ENCODE results near the gene MDFIC. TPM values are rescaled to one million over a fixed set of nuclear protein-coding genes. Genes with fewer than 3 reads are reported as not detected.

The MDFIC gene
- total and polyA plus RNA-seq, 2 of the 4 experiments (the other 2 are of a cell fraction): 16.9 to 35.0 TPM

DNA sequence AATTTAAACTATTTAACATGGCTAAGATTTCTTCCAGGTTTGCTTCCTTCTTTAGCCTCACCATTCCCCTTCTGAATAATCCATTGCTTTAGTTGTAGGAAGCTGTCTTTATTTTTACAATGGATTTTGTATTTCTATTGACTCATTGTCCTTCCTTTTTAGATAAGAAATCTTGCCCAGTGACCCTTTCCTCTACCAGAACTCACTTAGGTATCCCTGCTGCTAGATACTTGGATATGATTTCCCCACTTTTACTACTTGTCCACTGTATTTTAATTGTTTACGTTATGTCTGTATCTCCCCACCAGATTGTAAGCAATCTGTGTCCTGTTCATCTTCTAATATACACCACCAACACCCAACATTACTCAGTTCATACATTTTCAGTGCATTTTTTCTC is 47.7 kb upstream of the MDFIC start:
- CTCF ChIA-PET: no interaction called here
- no peak overlapping the region for H4K91ac ChIP-seq (ENCODE audit: insufficient read depth, low read depth, low read length)
- intact Hi-C loops (cut with micrococcal nuclease): no loop called here

More for the DNA sequence above, 47.7 kb upstream of the MDFIC start:
- Histone ChIP-seq H2AK9ac (replicated peaks; ENCODE audit: low read depth, low read length, poor library complexity) (no peak overlapping the region), H3K4me3 (ENCODE audit: insufficient read depth, low read depth, low read length) (no peak overlapping the region), H3K79me1 (ENCODE audit: low read depth in 1 of 2, low read length in 2 of 2) (no peaks in the 10 kb centered on the region), H3K56ac (ENCODE audit: extremely low read depth, insufficient read depth, low read length) (no peak overlapping the region), H2BK20ac (ENCODE audit: low read depth, low read length) (no peak overlapping the region), H3K23ac (ENCODE audit: low read depth, low read length) (no peak overlapping the region), H2AFZ (replicated peaks; ENCODE audit: low read length, poor library complexity) (no peak overlapping the region), H4K5ac (ENCODE audit: low read depth, low read length) (no peak overlapping the region), H3K4ac (ENCODE audit: low read depth, low read length) (no peak overlapping the region), H3K9me3 (ENCODE audit: control insufficient read depth, insufficient read depth, low read length) (no peaks in the 10 kb centered on the region), H3K9ac (ENCODE audit: low read depth, low read length) (no peak overlapping the region), H3K4me2 (ENCODE audit: low read depth, low read length) (no peak overlapping the region), H4K8ac (ENCODE audit: low read depth in 2 of 2, low read length in 2 of 2) (no peak overlapping the region), H2AK5ac (ENCODE audit: low read depth, low read length) (no peak overlapping the region), H3K14ac (replicated peaks; ENCODE audit: low read depth, low read length) (no peak overlapping the region), H3K27me3 (ENCODE audit: control insufficient read depth, insufficient read depth, low read length) (no peaks in the 10 kb centered on the region), H2BK5ac (ENCODE audit: low read depth, low read length, poor library complexity, severe bottlenecking) (no peak overlapping the region), H2BK120ac (ENCODE audit: low read depth, low read length) (no peak overlapping the region), H3K4me1 (ENCODE audit: control insufficient read depth, insufficient read depth, low read length) (peaks cover 1% of the 10 kb centered on the region; the same call in 1 of the 2 replicates), H3K9me1 (ENCODE audit: insufficient read depth, low read length) (no peaks in the 10 kb centered on the region), H3K27ac (ENCODE audit: insufficient read depth, low read length) (no peak overlapping the region), H3K18ac (ENCODE audit: low read depth, low read length) (no peak overlapping the region), H3K36me3 (ENCODE audit: control insufficient read depth, insufficient read depth, low read length) (no peaks in the 10 kb centered on the region), H2BK15ac (ENCODE audit: low read depth, low read length) (no peak overlapping the region), H4K20me1 (ENCODE audit: insufficient read depth, low read length) (no peaks in the 10 kb centered on the region)
- TF ChIP-seq CHD1 (IDR thresholded peaks at IDR 0.05; ENCODE audit: low read depth, low read length) (no peak), MXI1 (IDR thresholded peaks at IDR 0.05; ENCODE audit: borderline replicate concordance, low read depth, low read length) (no peak), CEBPB (IDR thresholded peaks at IDR 0.05; ENCODE audit: low read depth, low read length) (no peak), BHLHE40 (IDR thresholded peaks at IDR 0.05; ENCODE audit: low read depth, low read length) (no peak), POLR2A (IDR thresholded peaks at IDR 0.05; ENCODE audit: low read depth, low read length) (no peak), SMC3 (IDR thresholded peaks at IDR 0.05; ENCODE audit: low read depth, low read length) (no peak), FOS (IDR thresholded peaks at IDR 0.05; ENCODE audit: low read depth, low read length) (no peak), NFE2L2 (IDR thresholded peaks at IDR 0.05; ENCODE audit: low read depth, low read length) (no peak), MAZ (IDR thresholded peaks at IDR 0.05; ENCODE audit: borderline replicate concordance, low read depth, low read length) (no peak), RAD21 (IDR thresholded peaks at IDR 0.05; ENCODE audit: low read length) (no peak), RFX5 (IDR thresholded peaks at IDR 0.05; ENCODE audit: low read depth, low read length) (no peak)
- TF ChIP-seq, protein P1, sequence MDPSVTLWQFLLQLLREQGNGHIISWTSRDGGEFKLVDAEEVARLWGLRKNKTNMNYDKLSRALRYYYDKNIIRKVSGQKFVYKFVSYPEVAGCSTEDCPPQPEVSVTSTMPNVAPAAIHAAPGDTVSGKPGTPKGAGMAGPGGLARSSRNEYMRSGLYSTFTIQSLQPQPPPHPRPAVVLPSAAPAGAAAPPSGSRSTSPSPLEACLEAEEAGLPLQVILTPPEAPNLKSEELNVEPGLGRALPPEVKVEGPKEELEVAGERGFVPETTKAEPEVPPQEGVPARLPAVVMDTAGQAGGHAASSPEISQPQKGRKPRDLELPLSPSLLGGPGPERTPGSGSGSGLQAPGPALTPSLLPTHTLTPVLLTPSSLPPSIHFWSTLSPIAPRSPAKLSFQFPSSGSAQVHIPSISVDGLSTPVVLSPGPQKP (IDR thresholded peaks at IDR 0.05; ENCODE audit: borderline replicate concordance, low read depth, low read length): no peak
- TF ChIP-seq, protein P2, sequence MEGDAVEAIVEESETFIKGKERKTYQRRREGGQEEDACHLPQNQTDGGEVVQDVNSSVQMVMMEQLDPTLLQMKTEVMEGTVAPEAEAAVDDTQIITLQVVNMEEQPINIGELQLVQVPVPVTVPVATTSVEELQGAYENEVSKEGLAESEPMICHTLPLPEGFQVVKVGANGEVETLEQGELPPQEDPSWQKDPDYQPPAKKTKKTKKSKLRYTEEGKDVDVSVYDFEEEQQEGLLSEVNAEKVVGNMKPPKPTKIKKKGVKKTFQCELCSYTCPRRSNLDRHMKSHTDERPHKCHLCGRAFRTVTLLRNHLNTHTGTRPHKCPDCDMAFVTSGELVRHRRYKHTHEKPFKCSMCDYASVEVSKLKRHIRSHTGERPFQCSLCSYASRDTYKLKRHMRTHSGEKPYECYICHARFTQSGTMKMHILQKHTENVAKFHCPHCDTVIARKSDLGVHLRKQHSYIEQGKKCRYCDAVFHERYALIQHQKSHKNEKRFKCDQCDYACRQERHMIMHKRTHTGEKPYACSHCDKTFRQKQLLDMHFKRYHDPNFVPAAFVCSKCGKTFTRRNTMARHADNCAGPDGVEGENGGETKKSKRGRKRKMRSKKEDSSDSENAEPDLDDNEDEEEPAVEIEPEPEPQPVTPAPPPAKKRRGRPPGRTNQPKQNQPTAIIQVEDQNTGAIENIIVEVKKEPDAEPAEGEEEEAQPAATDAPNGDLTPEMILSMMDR (conservative IDR thresholded peaks at IDR 0.05; ENCODE audit: low read depth, low read length): no peak
- POLR2A ChIA-PET (ENCODE audit: unreplicated experiment): no interaction called here
- ATAC-seq (ENCODE audit: low read depth) (no peak), DNase-seq (no peak)
- no CpG with 5 or more reads among the region's 1 CpG for WGBS, 2 experiments (ENCODE audit: extremely low coverage in 2 of 2, insufficient read length in 1 of 2)
- in situ Hi-C loops (cut with MboI; ENCODE audit: low sequenced_read_pairs) (loop anchor here (25.0 kb wide), 2 partner anchors 813 to 988 kb away; no protein-coding TSS in a partner anchor), dilution Hi-C loops (cut with HindIII; ENCODE audit: low sequenced_read_pairs, unreplicated experiment) (no loop called here)
- no TSS peak for BruUV-seq (replicated peaks)

Measured in IMR-90 (cell line).